ENCODE data around the gene GNG12.

GNG12 gene

GRCh38 chr1:67792741-67793458 is 40.4 kb downstream of the GNG12 start:
- TF ChIP-seq GATA3 (IDR thresholded peaks at IDR 0.05; ENCODE audit: low read depth, low read length) (no peak), GATA2 (IDR thresholded peaks at IDR 0.05; ENCODE audit: low read depth, low read length) (no peak)

- TF ChIP-seq GATA3 (IDR thresholded peaks at IDR 0.05; ENCODE audit: low read depth, low read length) (no peak), GATA2 (IDR thresholded peaks at IDR 0.05; ENCODE audit: low read depth, low read length) (no peak)
Measured at GRCh38 chr1:67792103-67792502, 41.2 kb downstream of the GNG12 start.

GRCh38 chr1:67791686-67792085 is 41.6 kb downstream of the GNG12 start:
- TF ChIP-seq GATA2 (IDR thresholded peaks at IDR 0.05; ENCODE audit: low read depth, low read length) = no peak
- TF ChIP-seq GATA3 (IDR thresholded peaks at IDR 0.05; ENCODE audit: low read depth, low read length) = no peak

DNA sequence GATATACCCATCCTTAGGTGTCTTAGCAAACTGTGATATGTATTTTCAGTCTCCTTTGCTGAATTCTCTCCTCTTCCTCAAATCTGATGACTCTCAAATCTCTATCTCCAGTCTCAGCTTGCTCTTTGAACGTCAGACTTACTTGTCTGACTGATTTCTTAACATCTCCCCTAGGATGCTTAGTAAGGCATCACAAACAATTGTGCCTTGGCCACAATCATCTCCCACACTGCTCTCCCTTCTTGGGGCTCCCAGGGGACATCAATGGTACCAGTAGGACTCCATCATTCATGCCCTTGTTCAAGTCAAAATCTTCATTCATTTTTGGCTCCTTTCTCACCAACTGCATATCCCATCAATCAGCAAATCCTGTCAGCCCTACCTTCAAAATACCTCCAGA is 42.0 kb downstream of the GNG12 start:
- TF ChIP-seq GATA3 (IDR thresholded peaks at IDR 0.05; ENCODE audit: low read depth, low read length) = no peak
- no peak for TF ChIP-seq GATA2 (IDR thresholded peaks at IDR 0.05; ENCODE audit: low read depth, low read length)

DNA sequence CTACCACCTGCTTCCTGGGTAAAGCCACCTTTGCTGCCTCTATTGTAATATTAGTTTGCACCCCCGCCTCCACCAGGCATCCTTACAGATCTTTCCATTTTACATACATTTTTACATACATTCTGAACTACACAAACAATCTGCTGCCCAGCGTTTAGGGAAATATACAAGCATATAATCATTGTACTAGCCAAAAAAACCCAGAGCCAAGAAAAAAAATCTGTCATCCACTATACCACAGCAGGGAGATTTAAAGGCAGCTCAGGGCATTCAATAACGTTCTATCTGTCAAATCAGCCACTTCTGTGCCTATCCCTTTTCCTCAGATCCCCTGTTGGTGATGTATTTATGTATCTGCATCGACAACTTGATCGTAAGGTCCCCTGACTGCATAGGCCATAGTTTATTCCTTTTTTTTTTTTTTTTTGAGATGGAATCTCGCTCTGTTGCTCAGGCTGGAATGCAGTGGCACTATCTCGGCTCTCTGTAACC is 43.0 kb downstream of the GNG12 start:
- TF ChIP-seq GATA3 (IDR thresholded peaks at IDR 0.05; ENCODE audit: low read depth, low read length) = no peak
- TF ChIP-seq GATA2 (IDR thresholded peaks at IDR 0.05; ENCODE audit: low read depth, low read length) = no peak

GRCh38 chr1:67789551-67789950 is 43.7 kb downstream of the GNG12 start:
- TF ChIP-seq GATA3 (IDR thresholded peaks at IDR 0.05; ENCODE audit: low read depth, low read length) = no peak
- TF ChIP-seq GATA2 (IDR thresholded peaks at IDR 0.05; ENCODE audit: low read depth, low read length) = no peak

GRCh38 chr1:67788904-67789303 is 44.4 kb downstream of the GNG12 start:
- TF ChIP-seq GATA3 (IDR thresholded peaks at IDR 0.05; ENCODE audit: low read depth, low read length) = no peak
- no peak for TF ChIP-seq GATA2 (IDR thresholded peaks at IDR 0.05; ENCODE audit: low read depth, low read length)

- no peak for TF ChIP-seq GATA3 (IDR thresholded peaks at IDR 0.05; ENCODE audit: low read depth, low read length)
- no peak for TF ChIP-seq GATA2 (IDR thresholded peaks at IDR 0.05; ENCODE audit: low read depth, low read length)
Measured at GRCh38 chr1:67788238-67788790, 45.0 kb downstream of the GNG12 start.

DNA sequence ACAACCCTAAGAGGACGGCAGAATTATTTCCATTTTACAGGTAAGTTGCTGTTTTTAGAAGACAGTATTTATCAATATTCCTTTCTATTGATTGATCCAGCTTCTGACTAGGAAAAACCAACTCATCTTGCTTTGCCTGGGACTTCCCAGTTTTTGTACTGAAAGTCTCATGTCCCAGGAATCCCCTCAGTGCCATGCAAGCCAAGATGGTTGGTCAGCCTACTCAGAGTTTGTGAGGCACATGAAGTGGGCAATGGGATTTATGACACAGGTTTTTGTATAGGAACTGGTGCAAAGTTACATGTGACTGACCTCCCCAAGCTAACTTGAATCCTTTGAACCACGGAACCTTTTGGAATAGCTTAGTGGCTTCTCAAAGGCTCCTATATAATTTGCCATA is 45.5 kb downstream of the GNG12 start:
- TF ChIP-seq GATA3 (IDR thresholded peaks at IDR 0.05; ENCODE audit: low read depth, low read length) (no peak), GATA2 (IDR thresholded peaks at IDR 0.05; ENCODE audit: low read depth, low read length) (no peak)

DNA sequence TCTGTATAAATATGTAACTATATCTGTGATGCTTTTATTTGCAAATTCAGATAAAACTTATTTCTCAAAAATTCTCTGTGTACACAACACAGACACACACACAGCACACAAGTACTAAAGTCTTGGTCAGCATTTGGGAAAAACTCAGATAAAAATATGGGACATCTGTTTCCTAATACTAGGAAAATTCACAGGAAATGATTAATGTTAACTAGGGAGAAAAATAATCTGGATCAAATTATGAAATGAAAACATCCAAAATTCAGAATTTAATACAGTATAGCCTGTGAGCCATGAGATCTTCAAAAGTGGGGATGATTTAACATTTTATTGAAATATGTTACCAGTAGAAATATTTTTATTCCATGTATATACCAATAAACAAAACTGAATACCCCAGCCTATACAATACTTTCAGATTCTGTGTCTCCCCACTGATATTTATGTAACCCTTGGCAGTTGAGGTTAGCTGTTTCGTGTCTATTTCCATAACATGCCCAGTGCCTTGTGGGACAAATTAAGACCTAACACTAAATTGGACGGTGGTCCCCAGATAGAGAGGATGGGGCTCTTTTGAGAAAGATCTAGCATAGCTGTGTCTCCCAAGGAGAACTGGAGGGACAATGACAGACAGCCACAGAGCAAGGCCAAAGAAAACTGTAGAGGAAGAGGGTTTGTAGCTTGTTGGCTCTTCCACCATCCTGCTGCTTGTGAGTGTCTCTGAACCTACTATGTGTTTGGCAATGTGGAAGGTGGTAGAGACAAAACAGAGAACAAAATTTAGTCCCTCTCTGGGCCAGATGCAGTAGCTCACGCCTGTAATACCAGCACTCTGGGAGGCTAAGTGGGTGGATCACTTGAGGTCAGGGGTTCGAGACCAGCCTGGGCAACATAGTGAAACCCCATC is 47.2 kb downstream of the GNG12 start:
- TF ChIP-seq GATA2 (IDR thresholded peaks at IDR 0.05; ENCODE audit: low read depth, low read length) (no peak), GATA3 (IDR thresholded peaks at IDR 0.05; ENCODE audit: low read depth, low read length) (no peak)

GRCh38 chr1:67784545-67785186 is 48.6 kb downstream of the GNG12 start:
- no peak for TF ChIP-seq GATA2 (IDR thresholded peaks at IDR 0.05; ENCODE audit: low read depth, low read length)
- TF ChIP-seq GATA3 (IDR thresholded peaks at IDR 0.05; ENCODE audit: low read depth, low read length) = no peak

- TF ChIP-seq GATA3 (IDR thresholded peaks at IDR 0.05; ENCODE audit: low read depth, low read length) (no peak), GATA2 (IDR thresholded peaks at IDR 0.05; ENCODE audit: low read depth, low read length) (no peak)
Measured at GRCh38 chr1:67780637-67781036, 52.6 kb downstream of the GNG12 start.

DNA sequence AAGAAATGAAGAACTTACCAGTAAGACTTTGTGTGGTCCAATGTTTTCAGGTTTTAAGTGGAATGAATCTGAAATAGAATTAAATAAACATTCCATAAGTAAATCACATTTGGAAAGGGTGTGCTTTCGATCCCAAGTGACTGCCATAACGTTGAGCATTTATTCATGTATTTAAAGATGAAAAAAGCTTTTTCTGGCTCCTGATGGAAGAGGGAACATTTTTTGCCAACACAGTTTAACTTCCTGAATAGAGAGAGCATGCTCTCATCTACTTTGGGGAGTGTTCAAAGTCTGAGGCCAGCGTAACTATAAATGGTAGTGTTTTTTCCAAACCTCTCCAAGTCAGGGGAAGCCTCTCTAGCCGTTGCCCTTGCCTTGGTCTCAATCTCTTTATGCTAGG is 55.8 kb downstream of the GNG12 start:
- TF ChIP-seq GATA3 (IDR thresholded peaks at IDR 0.05; ENCODE audit: low read depth, low read length) (no peak), GATA2 (IDR thresholded peaks at IDR 0.05; ENCODE audit: low read depth, low read length) (no peak)

- TF ChIP-seq GATA2 (IDR thresholded peaks at IDR 0.05; ENCODE audit: low read depth, low read length) = no peak
- no peak for TF ChIP-seq GATA3 (IDR thresholded peaks at IDR 0.05; ENCODE audit: low read depth, low read length)
Measured at GRCh38 chr1:67777016-67777415, 56.3 kb downstream of the GNG12 start.

All from SH-SY5Y (cell line).